HEK293 (cell line): ENCODE data around the gene MYORG.

Experiments used
- KLF16 ChIP-seq: fragments of 450-650 bp; formaldehyde crosslinking; IDR thresholded peaks from 2 replicates; pipeline ENCODE4 v1.5.1; 2017; ENCODE audit warnings: missing biosample characterization, missing genetic modification characterization
- KLF17 ChIP-seq: fragments of 450-650 bp; formaldehyde crosslinking; IDR thresholded peaks from 2 replicates; pipeline ENCODE4 v1.5.1; 2016; ENCODE audit warnings: missing biosample characterization, missing genetic modification characterization
- YY1 ChIP-seq: fragments of 450-650 bp; formaldehyde crosslinking; IDR thresholded peaks from 2 replicates; pipeline ENCODE4 v1.5.1; 2018; ENCODE audit warnings: missing biosample characterization, missing genetic modification characterization
- ZBTB17 ChIP-seq: fragments of 450-650 bp; formaldehyde crosslinking; IDR thresholded peaks from 2 replicates; pipeline ENCODE4 v1.5.1; 2016; ENCODE audit warnings: missing biosample characterization, missing genetic modification characterization
- ZBTB26 ChIP-seq: fragments of 450-650 bp; formaldehyde crosslinking; optimal IDR thresholded peaks from 2 replicates; pipeline ENCODE3; 2016; ENCODE audit warnings: missing biosample characterization, mild to moderate bottlenecking, missing genetic modification characterization
- ZBTB44 ChIP-seq: fragments of 450-650 bp; IDR thresholded peaks from 2 replicates; pipeline ENCODE4 v1.5.1; 2018; ENCODE audit warnings: missing biosample characterization, mild to moderate bottlenecking, missing genetic modification characterization
- ZNF239 ChIP-seq: fragments of 450-650 bp; formaldehyde crosslinking; IDR thresholded peaks from 2 replicates; pipeline ENCODE4 v1.5.1; 2016; ENCODE audit warnings: missing biosample characterization, missing genetic modification characterization
- ZNF274 ChIP-seq, 2 experiments: fragments of 200-500 bp in 1 of 2; fragments of 450-650 bp in 1 of 2; sonication (Bioruptor generic) in 1 of 2; formaldehyde crosslinking in 1 of 2; IDR thresholded peaks; 2 replicates each; pipeline versions ENCODE4 v1.5.1 to v1.6.1; 2014 to 2016; ENCODE audit warnings: borderline replicate concordance in 1 of 2, inconsistent platforms in 1 of 2, low read length in 1 of 2, missing biosample characterization in 1 of 2, missing genetic modification characterization in 1 of 2
- ZNF280C ChIP-seq: fragments of 450-650 bp; formaldehyde crosslinking; IDR thresholded peaks from 2 replicates; pipeline ENCODE4 v1.5.1; 2016; ENCODE audit warnings: missing biosample characterization, missing genetic modification characterization
- ZNF280D ChIP-seq: fragments of 450-650 bp; formaldehyde crosslinking; IDR thresholded peaks from 2 replicates; pipeline ENCODE4 v1.5.1; 2016; ENCODE audit warnings: missing biosample characterization, missing genetic modification characterization
- ZNF335 ChIP-seq: fragments of 450-650 bp; formaldehyde crosslinking; conservative IDR thresholded peaks from 2 replicates; pipeline ENCODE4 v1.5.1; 2016; ENCODE audit warnings: missing biosample characterization, missing genetic modification characterization
- ZNF513 ChIP-seq: fragments of 450-650 bp; IDR thresholded peaks from 2 replicates; pipeline ENCODE4 v1.5.1; 2018; ENCODE audit warnings: missing biosample characterization, missing genetic modification characterization
- ZNF514 ChIP-seq: fragments of 450-650 bp; formaldehyde crosslinking; IDR thresholded peaks from 2 replicates; pipeline ENCODE4 v1.5.1; 2016; ENCODE audit warnings: missing biosample characterization, missing genetic modification characterization
- ZNF530 ChIP-seq: fragments of 450-650 bp; formaldehyde crosslinking; IDR thresholded peaks from 2 replicates; pipeline ENCODE4 v1.5.1; 2016; ENCODE audit warnings: low read depth, missing biosample characterization, missing genetic modification characterization
- ZNF555 ChIP-seq: fragments of 450-650 bp; formaldehyde crosslinking; conservative IDR thresholded peaks from 2 replicates; pipeline ENCODE4 v1.5.1; 2017; ENCODE audit warnings: missing biosample characterization, mild to moderate bottlenecking, missing genetic modification characterization, inconsistent platforms
- ZNF560 ChIP-seq: fragments of 450-650 bp; formaldehyde crosslinking; IDR thresholded peaks from 2 replicates; pipeline ENCODE4 v1.5.1; 2017; ENCODE audit warnings: missing biosample characterization, missing genetic modification characterization, borderline replicate concordance
- ZNF621 ChIP-seq: fragments of 450-650 bp; formaldehyde crosslinking; IDR thresholded peaks from 2 replicates; pipeline ENCODE4 v1.5.1; 2017; ENCODE audit warnings: missing biosample characterization, missing genetic modification characterization
- ZNF629 ChIP-seq: fragments of 450-650 bp; formaldehyde crosslinking; IDR thresholded peaks from 2 replicates; pipeline ENCODE4 v1.5.1; 2017; ENCODE audit warnings: missing biosample characterization, missing genetic modification characterization
- ZNF670 ChIP-seq: fragments of 450-650 bp; formaldehyde crosslinking; IDR thresholded peaks from 2 replicates; pipeline ENCODE4 v1.5.1; 2016; ENCODE audit warnings: missing biosample characterization, missing genetic modification characterization, low read depth
- ZNF707 ChIP-seq: fragments of 450-650 bp; formaldehyde crosslinking; IDR thresholded peaks from 2 replicates; pipeline ENCODE4 v1.5.1; 2016; ENCODE audit warnings: missing biosample characterization, missing genetic modification characterization
- ZSCAN18 ChIP-seq: fragments of 450-650 bp; formaldehyde crosslinking; IDR thresholded peaks from 2 replicates; pipeline ENCODE4 v1.5.1; 2016; ENCODE audit warnings: missing biosample characterization, missing genetic modification characterization
- ZSCAN5A ChIP-seq: fragments of 450-650 bp; formaldehyde crosslinking; IDR thresholded peaks from 2 replicates; pipeline ENCODE4 v1.5.1; 2016; ENCODE audit warnings: missing biosample characterization, missing genetic modification characterization
- ZXDB ChIP-seq: fragments of 450-650 bp; formaldehyde crosslinking; IDR thresholded peaks from 2 replicates; pipeline ENCODE4 v1.5.1; 2016; ENCODE audit warnings: missing biosample characterization, missing genetic modification characterization

MYORG gene

GRCh38 chr9:34328987-34329832, 47.5 kb downstream of the MYORG start, which contains the start of the genes KIF24 and NUDT2 (continued):
- TF ChIP-seq ZNF280D (tag by site-specific recombination): no peak
- no peak for TF ChIP-seq ZNF621 (tag by site-specific recombination)
- TF ChIP-seq YY1 (tag by site-specific recombination): no peak
- no peak; the same call in 1 of the 2 replicates for TF ChIP-seq ZNF513 (tag by site-specific recombination)
- TF ChIP-seq ZNF239 (tag by site-specific recombination): no peak
- no peak for TF ChIP-seq ZNF555 (tag by site-specific recombination)
- TF ChIP-seq ZXDB (tag by site-specific recombination): peak; percentile 78
- no peak for TF ChIP-seq KLF16 (tag by site-specific recombination)
- peak; percentile 92 for TF ChIP-seq ZBTB26 (tag by site-specific recombination)
- no peak for TF ChIP-seq ZNF530 (tag by site-specific recombination)
- no peak for TF ChIP-seq ZNF274 (IDR thresholded peaks at IDR 0.05; ENCODE audit: low read length)
- TF ChIP-seq ZNF274 (tag by site-specific recombination; IDR thresholded peaks at IDR 0.05; ENCODE audit: borderline replicate concordance): no peak
- TF ChIP-seq ZNF560 (tag by site-specific recombination): no peak
- TF ChIP-seq ZSCAN5A (tag by site-specific recombination): no peak
- no peak for TF ChIP-seq ZNF280C (tag by site-specific recombination)
- peak; percentile 87 for TF ChIP-seq KLF17 (tag by site-specific recombination)
- TF ChIP-seq ZNF514 (tag by site-specific recombination): no peak
- peak; percentile 89 for TF ChIP-seq ZNF629 (tag by site-specific recombination)
- TF ChIP-seq ZNF670 (tag by site-specific recombination): no peak
- no peak for TF ChIP-seq ZNF707
- no peak for TF ChIP-seq ZSCAN18 (tag by site-specific recombination)
- no peak for TF ChIP-seq ZBTB44 (tag by site-specific recombination)
- peak; percentile 25; the same call in 1 of the 2 replicates for TF ChIP-seq ZNF335 (tag by site-specific recombination)
- TF ChIP-seq ZBTB17 (tag by site-specific recombination): peak; percentile 27; the same call in 1 of the 2 replicates
